ENCODE measurements around the gene NACC2.

The NACC2 gene

DNA sequence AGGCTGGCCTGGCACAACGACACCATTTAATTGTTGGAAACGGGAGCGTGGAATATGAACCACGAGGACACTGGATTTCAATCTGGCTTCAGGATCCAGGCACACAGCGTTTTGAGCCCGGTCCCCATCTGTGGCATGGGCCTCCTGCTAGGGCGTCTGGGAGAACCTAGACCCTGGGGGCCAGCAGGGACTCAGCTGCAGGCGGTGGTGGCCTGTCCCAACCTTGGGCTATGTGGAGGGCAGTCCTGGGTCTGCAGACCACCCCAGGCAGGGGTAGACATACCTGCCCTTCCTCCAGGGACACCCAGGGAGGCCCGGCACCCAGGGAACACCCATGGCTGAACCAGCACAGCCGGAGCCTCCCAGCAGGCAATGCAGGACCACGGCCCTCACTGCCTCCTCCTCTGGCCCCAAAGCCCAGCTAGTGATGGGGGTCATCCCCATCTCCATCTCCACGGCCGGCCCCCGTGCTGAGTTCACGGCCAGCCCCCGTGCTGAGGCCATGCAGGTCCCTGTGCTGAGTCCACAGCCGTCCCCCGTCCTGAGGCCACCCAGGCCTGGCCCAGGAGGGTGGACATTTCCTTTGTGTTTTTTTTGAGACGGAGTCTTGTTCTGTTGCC is 115.4 kb downstream of the NACC2 start:
- Histone ChIP-seq H3K4me3 (ENCODE audit: low read length in 2 of 2) (no peak overlapping the region), H3K9ac (ENCODE audit: low read depth in 1 of 2, low read length in 2 of 2) (no peak overlapping the region), H3K27ac (ENCODE audit: low read depth in 2 of 2, low read length in 2 of 2) (no peak overlapping the region)

DNA sequence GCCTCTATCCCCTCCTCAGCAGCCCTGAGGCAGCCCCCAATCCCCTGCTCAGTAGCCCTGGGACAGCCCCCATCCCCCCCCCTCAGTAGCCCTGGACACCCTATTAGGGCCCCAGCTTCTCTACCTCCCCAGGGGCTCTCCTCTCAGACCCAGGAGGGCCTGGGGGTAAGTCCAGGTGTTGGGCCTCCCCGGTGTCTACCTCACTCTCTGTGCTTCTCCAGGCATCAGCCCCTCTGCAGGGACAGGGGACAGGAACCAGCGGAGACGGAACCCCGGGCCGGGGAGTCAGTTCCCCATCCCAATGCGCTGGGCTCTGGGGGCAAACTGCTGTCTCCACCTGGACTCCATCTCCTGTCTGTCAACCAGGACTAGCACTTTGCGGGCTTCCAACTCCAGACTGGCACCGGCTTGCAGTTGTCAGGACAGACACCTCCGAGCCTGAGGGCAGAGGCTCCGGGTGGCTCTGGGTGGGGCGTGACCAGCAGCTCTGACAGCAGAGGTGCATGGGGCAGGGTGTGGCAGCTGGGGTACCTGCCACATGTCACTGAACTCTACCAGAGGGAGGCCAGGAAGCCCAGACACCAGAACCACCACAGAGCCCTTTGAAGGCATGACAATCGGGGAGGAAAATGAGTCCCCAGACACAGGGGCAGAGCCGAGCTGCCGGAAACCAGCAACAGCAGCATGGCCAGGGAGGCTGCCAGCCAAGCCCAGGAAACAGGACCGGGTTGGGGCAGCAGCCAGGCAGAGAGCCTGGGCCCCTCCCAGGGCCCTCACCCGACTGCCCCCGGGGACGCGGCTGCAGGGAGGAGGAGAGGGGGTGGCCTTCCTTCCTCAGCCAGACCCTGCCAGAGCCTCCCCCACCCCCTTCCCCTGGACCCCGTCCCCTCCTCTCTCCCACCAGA is 116.2 kb downstream of the NACC2 start:
- Histone ChIP-seq H3K27ac (ENCODE audit: low read depth in 2 of 2, low read length in 2 of 2) (no peak overlapping the region), H3K4me3 (ENCODE audit: low read length in 2 of 2) (no peak overlapping the region)

More for the DNA sequence above, 115.4 kb downstream of the NACC2 start:
- Histone ChIP-seq H3K4me1 (ENCODE audit: control insufficient read depth in 2 of 2, insufficient read depth in 2 of 2, low read length in 2 of 2) (no peaks in the 10 kb centered on the region), H3K27me3 (ENCODE audit: control insufficient read depth in 2 of 2, insufficient read depth in 2 of 2, low read length in 2 of 2) (peaks cover 2 to 5% of the 10 kb centered on the region in 2 donors), H3K9me3 (ENCODE audit: control insufficient read depth in 2 of 2, low read length in 2 of 2) (no peaks in the 10 kb centered on the region), H3K36me3 (ENCODE audit: control insufficient read depth in 2 of 2, insufficient read depth in 2 of 2, low read length in 2 of 2) (no peaks in the 10 kb centered on the region)

DNA sequence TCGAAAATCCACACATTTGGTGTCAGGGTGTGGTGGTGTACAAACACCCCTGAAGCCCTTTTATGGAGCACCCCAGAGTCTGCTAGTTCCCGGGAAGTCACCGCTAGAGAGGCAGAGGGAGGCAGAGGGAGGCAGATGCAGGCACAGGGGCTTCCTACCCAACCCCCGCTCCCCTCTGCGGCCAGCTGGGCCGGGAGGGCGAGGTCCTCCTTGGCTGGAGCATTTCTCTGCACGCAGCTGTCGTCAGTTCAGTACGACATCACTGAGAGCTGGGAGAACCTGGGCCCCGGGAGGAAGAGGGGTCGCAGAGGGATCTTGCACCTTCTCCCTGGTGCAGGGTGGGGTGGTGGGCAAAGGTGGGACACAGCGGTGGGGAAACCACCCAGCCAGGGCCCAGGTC is 118.1 kb downstream of the NACC2 start:
- H3K27ac ChIP-seq (ENCODE audit: low read depth in 2 of 2, low read length in 2 of 2) = peak overlapping the region; percentile 2 to 32

More for the DNA sequence above, 116.2 kb downstream of the NACC2 start:
- Histone ChIP-seq H3K9me3 (ENCODE audit: control insufficient read depth in 2 of 2, low read length in 2 of 2) (no peaks in the 10 kb centered on the region), H3K4me1 (ENCODE audit: control insufficient read depth in 2 of 2, insufficient read depth in 2 of 2, low read length in 2 of 2) (no peaks in the 10 kb centered on the region), H3K9ac (ENCODE audit: low read depth in 1 of 2, low read length in 2 of 2) (no peak overlapping the region), H3K36me3 (ENCODE audit: control insufficient read depth in 2 of 2, insufficient read depth in 2 of 2, low read length in 2 of 2) (no peaks in the 10 kb centered on the region), H3K27me3 (ENCODE audit: control insufficient read depth in 2 of 2, insufficient read depth in 2 of 2, low read length in 2 of 2) (peaks cover 2 to 3% of the 10 kb centered on the region in 2 donors)

DNA sequence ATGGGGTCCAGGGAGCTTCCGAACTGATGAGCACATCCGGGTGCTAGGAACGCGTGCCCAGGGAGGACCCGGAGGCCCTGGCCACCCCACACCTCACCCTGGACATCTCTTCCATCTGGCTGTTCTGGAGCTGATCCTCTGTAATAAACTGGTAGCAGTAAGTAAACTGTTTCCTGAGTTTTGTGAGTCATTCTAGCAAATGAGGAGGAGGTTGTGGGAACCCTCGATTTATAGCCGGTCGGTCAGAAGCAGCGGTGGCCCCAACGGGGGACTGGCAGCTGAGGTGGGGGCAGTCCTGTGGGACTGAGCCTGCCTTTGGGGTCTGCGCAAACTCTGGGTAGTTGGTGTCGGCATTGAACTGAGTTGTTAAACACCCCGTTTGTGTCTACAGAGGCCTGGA is 118.6 kb downstream of the NACC2 start:
- Histone ChIP-seq H3K9ac (ENCODE audit: low read depth in 1 of 2, low read length in 2 of 2) (no peak overlapping the region), H3K4me1 (ENCODE audit: control insufficient read depth in 2 of 2, insufficient read depth in 2 of 2, low read length in 2 of 2) (no peaks in the 10 kb centered on the region), H3K4me3 (ENCODE audit: low read length in 2 of 2) (no peak overlapping the region), H3K27ac (ENCODE audit: low read depth in 2 of 2, low read length in 2 of 2) (peak overlapping the region; percentile 2 to 32), H3K27me3 (ENCODE audit: control insufficient read depth in 2 of 2, insufficient read depth in 2 of 2, low read length in 2 of 2) (peaks cover 2 to 3% of the 10 kb centered on the region in 2 donors), H3K36me3 (ENCODE audit: control insufficient read depth in 2 of 2, insufficient read depth in 2 of 2, low read length in 2 of 2) (no peaks in the 10 kb centered on the region), H3K9me3 (ENCODE audit: control insufficient read depth in 2 of 2, low read length in 2 of 2) (no peaks in the 10 kb centered on the region)

More for the DNA sequence above, 118.1 kb downstream of the NACC2 start:
- no peak overlapping the region for H3K9ac ChIP-seq (ENCODE audit: low read depth in 1 of 2, low read length in 2 of 2)
- no peaks in the 10 kb centered on the region for H3K4me1 ChIP-seq (ENCODE audit: control insufficient read depth in 2 of 2, insufficient read depth in 2 of 2, low read length in 2 of 2)
- H3K36me3 ChIP-seq (ENCODE audit: control insufficient read depth in 2 of 2, insufficient read depth in 2 of 2, low read length in 2 of 2) = no peaks in the 10 kb centered on the region
- no peaks in the 10 kb centered on the region for H3K9me3 ChIP-seq (ENCODE audit: control insufficient read depth in 2 of 2, low read length in 2 of 2)
- H3K4me3 ChIP-seq (ENCODE audit: low read length in 2 of 2) = no peak overlapping the region
- H3K27me3 ChIP-seq (ENCODE audit: control insufficient read depth in 2 of 2, insufficient read depth in 2 of 2, low read length in 2 of 2) = peaks cover 2 to 3% of the 10 kb centered on the region in 2 donors

DNA sequence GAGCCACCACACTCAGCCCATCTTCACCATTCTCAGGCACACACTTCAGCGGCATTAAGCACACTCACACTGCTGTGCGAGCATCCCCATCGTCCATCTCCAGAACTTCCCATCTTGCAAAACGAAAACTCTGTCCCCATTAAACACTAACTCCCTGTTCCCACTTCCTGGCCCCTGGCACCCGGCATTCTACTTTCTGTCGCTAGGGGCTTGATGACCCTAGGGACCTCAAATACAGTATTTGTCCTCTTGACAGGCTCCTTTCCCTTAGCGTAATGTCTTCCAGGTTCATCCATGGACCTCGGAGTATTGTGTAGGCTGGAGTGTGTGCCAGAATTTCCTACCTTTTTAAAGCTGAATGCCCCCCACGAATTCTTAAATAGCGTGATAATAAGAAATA is 119.3 kb downstream of the NACC2 start:
- no peak overlapping the region for H3K27ac ChIP-seq (ENCODE audit: low read depth in 2 of 2, low read length in 2 of 2)
- H3K4me1 ChIP-seq (ENCODE audit: control insufficient read depth in 2 of 2, insufficient read depth in 2 of 2, low read length in 2 of 2) = no peaks in the 10 kb centered on the region
- no peaks in the 10 kb centered on the region for H3K9me3 ChIP-seq (ENCODE audit: control insufficient read depth in 2 of 2, low read length in 2 of 2)
- H3K36me3 ChIP-seq (ENCODE audit: control insufficient read depth in 2 of 2, insufficient read depth in 2 of 2, low read length in 2 of 2) = no peaks in the 10 kb centered on the region
- H3K4me3 ChIP-seq (ENCODE audit: low read length in 2 of 2) = no peak overlapping the region
- no peak overlapping the region for H3K9ac ChIP-seq (ENCODE audit: low read depth in 1 of 2, low read length in 2 of 2)
- peaks cover 2 to 3% of the 10 kb centered on the region in 2 donors for H3K27me3 ChIP-seq (ENCODE audit: control insufficient read depth in 2 of 2, insufficient read depth in 2 of 2, low read length in 2 of 2)

DNA sequence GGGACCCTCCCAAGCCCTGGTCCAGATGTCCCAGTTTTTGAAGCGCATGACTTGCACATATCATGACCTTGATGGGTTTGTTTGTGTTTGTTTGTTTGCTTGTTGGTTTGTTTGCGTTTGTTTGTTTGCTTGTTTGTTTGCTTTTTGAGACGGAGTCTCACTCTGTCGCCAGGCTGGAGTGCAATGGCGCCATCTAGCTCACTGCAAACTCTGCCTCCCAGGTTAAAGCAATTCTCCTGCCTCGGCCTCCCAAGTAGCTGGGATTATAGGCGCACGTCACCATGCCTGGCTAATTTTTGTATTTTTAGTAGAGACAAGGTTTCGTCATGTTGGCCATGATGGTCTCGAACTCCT is 120.9 kb downstream of the NACC2 start:
- no peaks in the 10 kb centered on the region for H3K9me3 ChIP-seq (ENCODE audit: control insufficient read depth in 2 of 2, low read length in 2 of 2)
- no peaks in the 10 kb centered on the region for H3K4me1 ChIP-seq (ENCODE audit: control insufficient read depth in 2 of 2, insufficient read depth in 2 of 2, low read length in 2 of 2)
- no peaks in the 10 kb centered on the region for H3K36me3 ChIP-seq (ENCODE audit: control insufficient read depth in 2 of 2, insufficient read depth in 2 of 2, low read length in 2 of 2)
- H3K4me3 ChIP-seq (ENCODE audit: low read length in 2 of 2) = no peak overlapping the region
- H3K9ac ChIP-seq (ENCODE audit: low read depth in 1 of 2, low read length in 2 of 2) = no peak overlapping the region
- no peak overlapping the region for H3K27ac ChIP-seq (ENCODE audit: low read depth in 2 of 2, low read length in 2 of 2)
- H3K27me3 ChIP-seq (ENCODE audit: control insufficient read depth in 2 of 2, insufficient read depth in 2 of 2, low read length in 2 of 2) = peaks cover 2 to 3% of the 10 kb centered on the region in 2 donors

DNA sequence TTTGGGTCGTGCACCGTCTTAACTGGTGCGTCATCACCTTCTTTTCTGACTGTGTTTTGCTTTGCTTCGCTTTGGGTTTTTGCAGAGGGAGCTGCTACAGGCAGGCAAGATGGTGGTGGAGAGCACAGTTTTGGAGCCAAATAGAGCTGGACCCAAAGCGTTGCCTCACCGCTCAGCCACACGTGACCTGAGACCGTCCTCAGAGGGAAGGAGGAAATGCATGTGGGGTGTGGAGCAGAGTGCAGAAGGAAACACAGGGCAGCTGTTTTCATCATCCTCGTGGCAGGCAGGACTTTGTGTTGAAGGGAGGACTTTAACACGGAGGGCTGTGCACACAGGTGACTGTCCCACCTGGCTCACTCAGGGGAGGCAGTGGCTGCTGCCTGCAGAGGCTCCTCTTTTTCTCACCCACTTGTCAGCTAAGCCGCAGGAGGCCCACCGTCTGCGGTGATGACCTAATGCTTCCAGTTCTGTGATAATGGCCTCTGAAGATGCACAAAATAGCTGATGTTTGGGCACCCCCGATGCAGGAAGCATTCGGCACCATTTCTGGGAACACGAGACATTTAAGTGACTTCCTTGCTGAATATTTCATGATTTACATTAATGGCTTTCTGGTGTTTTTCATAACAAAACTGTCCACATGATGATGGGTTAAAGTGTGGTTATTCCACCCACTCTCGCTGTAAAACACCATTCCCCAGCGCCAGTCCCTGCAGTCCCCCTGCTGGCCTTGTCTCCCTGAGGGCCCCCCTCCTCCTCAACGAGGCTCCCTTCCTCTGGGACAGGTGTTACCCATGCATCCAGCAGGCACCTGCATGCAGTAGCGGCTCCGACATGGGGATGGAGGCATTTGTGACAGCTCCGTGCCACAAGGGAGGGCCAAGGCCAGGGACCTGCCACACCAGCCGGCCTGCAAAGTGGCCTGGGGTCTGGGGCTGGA is 121.5 kb downstream of the NACC2 start:
- Histone ChIP-seq H3K36me3 (ENCODE audit: control insufficient read depth in 2 of 2, insufficient read depth in 2 of 2, low read length in 2 of 2) (no peaks in the 10 kb centered on the region), H3K9me3 (ENCODE audit: control insufficient read depth in 2 of 2, low read length in 2 of 2) (no peaks in the 10 kb centered on the region), H3K4me1 (ENCODE audit: control insufficient read depth in 2 of 2, insufficient read depth in 2 of 2, low read length in 2 of 2) (no peaks in the 10 kb centered on the region), H3K27me3 (ENCODE audit: control insufficient read depth in 2 of 2, insufficient read depth in 2 of 2, low read length in 2 of 2) (peaks cover 0 to 4% of the 10 kb centered on the region in 2 donors), H3K9ac (ENCODE audit: low read depth in 1 of 2, low read length in 2 of 2) (no peak overlapping the region), H3K4me3 (ENCODE audit: low read length in 2 of 2) (no peak overlapping the region), H3K27ac (ENCODE audit: low read depth in 2 of 2, low read length in 2 of 2) (no peak overlapping the region)

DNA sequence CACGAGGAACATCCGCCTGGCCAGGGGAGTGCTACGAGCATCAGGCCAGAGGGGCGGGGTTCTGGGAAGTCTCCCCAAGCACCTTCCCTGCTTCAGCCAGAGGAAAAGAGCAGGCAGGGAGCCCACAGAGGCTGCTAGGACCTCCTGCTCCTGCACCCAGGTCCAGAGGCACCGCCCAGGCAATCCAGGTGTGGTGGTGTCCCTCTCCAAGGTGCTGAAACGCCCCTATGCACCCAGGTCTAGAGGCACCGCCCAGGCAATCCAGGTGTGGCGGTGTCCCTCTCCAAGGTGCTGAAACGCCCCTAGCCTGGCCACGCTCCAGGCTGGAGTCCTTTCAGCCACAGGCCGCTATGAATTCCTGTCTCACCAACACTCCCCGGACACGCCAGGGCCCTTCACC is 123.2 kb downstream of the NACC2 start:
- Histone ChIP-seq H3K9me3 (ENCODE audit: control insufficient read depth in 2 of 2, low read length in 2 of 2) (no peaks in the 10 kb centered on the region), H3K36me3 (ENCODE audit: control insufficient read depth in 2 of 2, insufficient read depth in 2 of 2, low read length in 2 of 2) (no peaks in the 10 kb centered on the region), H3K4me3 (ENCODE audit: low read length in 2 of 2) (no peak overlapping the region), H3K9ac (ENCODE audit: low read depth in 1 of 2, low read length in 2 of 2) (no peak overlapping the region), H3K27me3 (ENCODE audit: control insufficient read depth in 2 of 2, insufficient read depth in 2 of 2, low read length in 2 of 2) (peaks cover 0 to 4% of the 10 kb centered on the region in 2 donors), H3K27ac (ENCODE audit: low read depth in 2 of 2, low read length in 2 of 2) (no peak overlapping the region), H3K4me1 (ENCODE audit: control insufficient read depth in 2 of 2, insufficient read depth in 2 of 2, low read length in 2 of 2) (peaks cover 0 to 3% of the 10 kb centered on the region in 2 donors)

DNA sequence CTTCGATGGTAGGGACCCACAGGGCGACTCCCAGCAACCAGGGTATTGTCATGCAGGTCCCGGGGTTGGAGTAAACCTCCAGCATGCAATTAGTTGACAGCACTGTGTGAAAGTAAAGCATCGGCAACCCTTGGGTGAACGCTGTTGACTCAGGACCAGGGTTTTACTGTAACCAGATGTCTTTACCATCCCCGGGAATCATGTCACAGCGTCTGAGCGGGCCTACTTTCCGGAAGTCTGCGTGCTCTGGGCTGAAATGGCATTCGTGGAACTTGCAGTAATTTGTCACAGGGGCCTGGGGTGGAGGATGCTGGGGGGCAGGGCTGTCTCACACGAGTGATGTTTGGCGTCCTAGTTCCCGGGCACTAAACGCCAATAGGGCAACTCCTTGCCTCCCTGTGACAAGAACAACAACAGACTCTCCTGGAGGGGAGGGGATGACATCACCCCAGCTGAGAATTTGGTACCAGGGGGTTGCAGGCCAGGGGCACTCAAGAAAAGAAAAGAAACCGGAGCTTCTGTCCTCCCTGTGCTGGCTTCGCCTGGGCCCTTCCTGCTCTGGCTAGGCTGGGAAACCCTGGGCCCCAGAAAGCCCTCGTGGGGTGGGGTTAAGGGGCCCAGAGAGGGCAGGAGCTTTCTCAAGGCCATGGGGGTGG is 123.8 kb downstream of the NACC2 start:
- Histone ChIP-seq H3K4me3 (ENCODE audit: low read length in 2 of 2) (no peak overlapping the region), H3K27me3 (ENCODE audit: control insufficient read depth in 2 of 2, insufficient read depth in 2 of 2, low read length in 2 of 2) (peaks cover 0 to 2% of the 10 kb centered on the region in 2 donors), H3K27ac (ENCODE audit: low read depth in 2 of 2, low read length in 2 of 2) (no peak overlapping the region), H3K9ac (ENCODE audit: low read depth in 1 of 2, low read length in 2 of 2) (no peak overlapping the region), H3K9me3 (ENCODE audit: control insufficient read depth in 2 of 2, low read length in 2 of 2) (no peaks in the 10 kb centered on the region), H3K36me3 (ENCODE audit: control insufficient read depth in 2 of 2, insufficient read depth in 2 of 2, low read length in 2 of 2) (no peaks in the 10 kb centered on the region), H3K4me1 (ENCODE audit: control insufficient read depth in 2 of 2, insufficient read depth in 2 of 2, low read length in 2 of 2) (peaks cover 0 to 3% of the 10 kb centered on the region in 2 donors)
